Neural cell (in vitro differentiated cells): Measurements from ENCODE around the gene PLEKHA8.

Source experiments
- EP300 ChIP-seq: fragments of 450-650 bp; conservative IDR thresholded peaks from 2 replicates; pipeline ENCODE4 v1.6.1; 2014; ENCODE audit warnings: antibody characterized with exemption, mild to moderate bottlenecking, moderate library complexity; ENCODE audit not compliant: poor library complexity, severe bottlenecking
- EZH2 ChIP-seq: fragments of 200-600, 300-800 bp; shearing (Covaris generic), sonication (generic); IDR thresholded peaks from 2 replicates; pipeline ENCODE4 v1.6.1; 2014; ENCODE audit warnings: antibody characterized with exemption, low read length, borderline replicate concordance, mild to moderate bottlenecking; ENCODE audit not compliant: insufficient read depth, poor library complexity, severe bottlenecking
- MXI1 ChIP-seq: fragments of 450-650 bp; conservative IDR thresholded peaks from 2 replicates; pipeline ENCODE4 v1.6.1; 2014; ENCODE audit warnings: antibody characterized with exemption, mild to moderate bottlenecking; ENCODE audit not compliant: poor library complexity, severe bottlenecking
- POLR2AphosphoS5 ChIP-seq: IDR thresholded peaks from 2 replicates; pipeline ENCODE4 v1.6.1; 2012
- RAD21 ChIP-seq: fragments of 450-650 bp; conservative IDR thresholded peaks from 2 replicates; pipeline ENCODE4 v1.6.1; 2014; ENCODE audit warnings: antibody characterized with exemption, mild to moderate bottlenecking, moderate library complexity
- SMC3 ChIP-seq: fragments of 450-650 bp; conservative IDR thresholded peaks from 2 replicates; pipeline ENCODE4 v1.6.1; 2014; ENCODE audit warnings: antibody characterized with exemption, mild to moderate bottlenecking, moderate library complexity; ENCODE audit not compliant: poor library complexity
- TAF1 ChIP-seq: IDR thresholded peaks from 2 replicates; pipeline ENCODE4 v1.6.1; 2012; ENCODE audit warnings: low read depth
- TF ChIP-seq, protein P1 (sequence below): fragments of 450-650 bp; IDR thresholded peaks from 2 replicates; pipeline ENCODE4 v1.5.1; 2014; ENCODE audit warnings: antibody characterized with exemption, mild to moderate bottlenecking, moderate library complexity; ENCODE audit not compliant: poor library complexity, severe bottlenecking

DNA sequence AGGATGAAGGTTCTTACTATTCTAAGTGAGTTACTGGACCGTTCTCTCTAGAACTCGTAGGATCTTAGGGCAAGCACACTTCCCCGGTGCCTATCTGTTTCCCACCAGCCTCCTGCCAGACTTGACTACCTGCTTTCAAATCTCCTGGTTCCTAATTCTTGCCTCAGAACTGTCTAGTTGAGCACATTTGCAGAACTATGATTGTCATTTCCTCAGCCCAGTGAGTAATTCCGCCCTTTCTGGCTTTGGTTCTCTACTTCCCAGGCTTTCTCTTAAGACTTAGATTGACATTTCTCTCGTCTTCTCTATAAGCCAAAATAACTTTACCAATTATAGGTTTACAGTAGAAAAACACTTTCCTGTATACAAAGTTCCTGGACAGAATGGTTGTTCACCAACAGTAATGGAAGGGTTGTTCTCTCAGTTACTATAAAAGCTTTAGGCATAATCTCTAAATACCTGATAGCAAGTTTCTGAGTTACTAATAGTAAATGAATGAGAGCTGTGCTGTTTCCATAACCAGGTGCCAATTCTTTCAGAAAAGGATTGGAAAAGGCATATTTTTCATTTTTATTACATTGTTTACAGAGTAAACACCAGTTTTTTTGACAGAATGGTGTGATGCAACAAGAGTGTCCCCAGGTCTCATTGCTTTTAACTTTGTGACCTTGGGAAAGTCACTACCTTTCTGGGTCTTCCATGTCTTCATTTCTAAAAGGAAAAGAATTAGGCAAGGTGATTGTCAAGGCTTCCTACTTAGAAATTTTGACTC is 41.1 kb downstream of the PLEKHA8 start:
- TF ChIP-seq, protein P1, sequence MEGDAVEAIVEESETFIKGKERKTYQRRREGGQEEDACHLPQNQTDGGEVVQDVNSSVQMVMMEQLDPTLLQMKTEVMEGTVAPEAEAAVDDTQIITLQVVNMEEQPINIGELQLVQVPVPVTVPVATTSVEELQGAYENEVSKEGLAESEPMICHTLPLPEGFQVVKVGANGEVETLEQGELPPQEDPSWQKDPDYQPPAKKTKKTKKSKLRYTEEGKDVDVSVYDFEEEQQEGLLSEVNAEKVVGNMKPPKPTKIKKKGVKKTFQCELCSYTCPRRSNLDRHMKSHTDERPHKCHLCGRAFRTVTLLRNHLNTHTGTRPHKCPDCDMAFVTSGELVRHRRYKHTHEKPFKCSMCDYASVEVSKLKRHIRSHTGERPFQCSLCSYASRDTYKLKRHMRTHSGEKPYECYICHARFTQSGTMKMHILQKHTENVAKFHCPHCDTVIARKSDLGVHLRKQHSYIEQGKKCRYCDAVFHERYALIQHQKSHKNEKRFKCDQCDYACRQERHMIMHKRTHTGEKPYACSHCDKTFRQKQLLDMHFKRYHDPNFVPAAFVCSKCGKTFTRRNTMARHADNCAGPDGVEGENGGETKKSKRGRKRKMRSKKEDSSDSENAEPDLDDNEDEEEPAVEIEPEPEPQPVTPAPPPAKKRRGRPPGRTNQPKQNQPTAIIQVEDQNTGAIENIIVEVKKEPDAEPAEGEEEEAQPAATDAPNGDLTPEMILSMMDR: no peak
- TF ChIP-seq EZH2 (no peak), EP300 (no peak), RAD21 (no peak), MXI1 (no peak), POLR2AphosphoS5 (no peak), TAF1 (no peak), SMC3 (no peak)
